Measurements from ENCODE around the gene MARCHF9.

DNA sequence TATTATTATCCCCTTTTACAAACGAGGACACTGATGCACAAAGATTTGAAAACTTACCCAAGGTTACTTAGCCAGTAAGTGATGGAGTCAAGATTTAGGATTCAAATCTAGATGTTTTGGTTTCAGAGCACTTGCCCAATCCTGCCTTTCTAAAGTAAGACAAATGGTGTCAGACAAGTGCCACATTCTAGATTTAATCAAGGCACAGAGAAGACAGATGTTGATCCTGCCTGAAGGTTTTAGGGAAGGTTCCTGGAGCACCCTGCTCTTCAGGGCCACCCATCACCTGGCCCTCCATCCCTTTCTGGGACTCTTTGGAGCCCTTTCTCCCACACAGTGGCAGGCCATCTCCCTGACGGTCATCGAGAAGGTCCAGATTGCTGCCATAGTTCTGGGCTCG, 2.9 kb downstream of the MARCHF9 start:
- TF ChIP-seq, protein P1, sequence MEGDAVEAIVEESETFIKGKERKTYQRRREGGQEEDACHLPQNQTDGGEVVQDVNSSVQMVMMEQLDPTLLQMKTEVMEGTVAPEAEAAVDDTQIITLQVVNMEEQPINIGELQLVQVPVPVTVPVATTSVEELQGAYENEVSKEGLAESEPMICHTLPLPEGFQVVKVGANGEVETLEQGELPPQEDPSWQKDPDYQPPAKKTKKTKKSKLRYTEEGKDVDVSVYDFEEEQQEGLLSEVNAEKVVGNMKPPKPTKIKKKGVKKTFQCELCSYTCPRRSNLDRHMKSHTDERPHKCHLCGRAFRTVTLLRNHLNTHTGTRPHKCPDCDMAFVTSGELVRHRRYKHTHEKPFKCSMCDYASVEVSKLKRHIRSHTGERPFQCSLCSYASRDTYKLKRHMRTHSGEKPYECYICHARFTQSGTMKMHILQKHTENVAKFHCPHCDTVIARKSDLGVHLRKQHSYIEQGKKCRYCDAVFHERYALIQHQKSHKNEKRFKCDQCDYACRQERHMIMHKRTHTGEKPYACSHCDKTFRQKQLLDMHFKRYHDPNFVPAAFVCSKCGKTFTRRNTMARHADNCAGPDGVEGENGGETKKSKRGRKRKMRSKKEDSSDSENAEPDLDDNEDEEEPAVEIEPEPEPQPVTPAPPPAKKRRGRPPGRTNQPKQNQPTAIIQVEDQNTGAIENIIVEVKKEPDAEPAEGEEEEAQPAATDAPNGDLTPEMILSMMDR (conservative IDR thresholded peaks at IDR 0.05): no peak
- no peak for TF ChIP-seq EZH2 (IDR thresholded peaks at IDR 0.05; ENCODE audit: low read depth)
